ENCODE data around the gene HPD.

- no peak for TF ChIP-seq CTCF (conservative IDR thresholded peaks at IDR 0.05 in 1 of 2, IDR thresholded peaks at IDR 0.05 in 1 of 2; ENCODE audit: low read depth in 1 of 2, low read length in 2 of 2)
- no peak for TF ChIP-seq EZH2 (IDR thresholded peaks at IDR 0.05; ENCODE audit: low read length, missing control alignments)
These were observed 1.1 kb downstream of the HPD start for GRCh38 chr12:121857322-121858246.

Data from fibroblast of lung (primary cell).